HepG2 (cell line): ENCODE measurements around the gene MTHFD1L. TPM values are rescaled to one million over a fixed set of nuclear protein-coding genes. Genes with fewer than 3 reads are reported as not detected.

Source experiments
- ATAC-seq: fragments of 200-7000 bp; cut with Tn5 transposase; 3 replicates; pipeline ENCODE4 v1.9.1; 2020; ENCODE audit warnings: mild to moderate bottlenecking, moderate library complexity
- BruUV-seq: library from RNA; stranded (reverse); fragments of 400-500 nt; replicated peaks from 2 replicates; lab custom pipeline; 2021; lab: Mats Ljungman, UMichigan
- CTCF ChIA-PET: fragments of 300-600 bp; formaldehyde crosslinking; extraction: SDS; loops from one replicate; lab custom pipeline; 2021; ENCODE audit warnings: low total read pairs, inconsistent platforms, low intra/inter-chr PET ratio; lab: Yijun Ruan, JAX
- POLR2A ChIA-PET: fragments of 350-600 bp; sonication (Branson Sonifier 250); formaldehyde crosslinking; loops from one replicate; lab custom pipeline; 2020; ENCODE audit warnings: antibody characterized with exemption, inconsistent platforms; lab: Yijun Ruan, JAX
- DNase-seq: peaks from one replicate; pipeline ENCODE4 v3.0.0-alpha.2; 2015; ENCODE audit warnings: low spot score
- FAIRE-seq: peaks from 3 replicates; lab custom pipeline; 2011; peaks lifted over from hg19 to GRCh38; lab: Jason Lieb, UNC
- H2AFZ ChIP-seq: one replicate; pipeline ENCODE4 v1.6.1; 2011; ENCODE audit warnings: low read length, inconsistent platforms
- H3K27ac ChIP-seq: fragments of 300-600 bp; 3 replicates; pipeline ENCODE4 v1.8.0; 2011; ENCODE audit warnings: mixed run types, mild to moderate bottlenecking, mixed read lengths, low read length, inconsistent platforms; ENCODE audit not compliant: insufficient read depth; ENCODE audit errors: extremely low read length
- H3K27me3 ChIP-seq, 2 experiments: fragments of 200-600 bp in 1 of 2; 2 replicates in 1 of 2; 3 replicates in 1 of 2; pipeline versions ENCODE4 v1.6.0 to v1.8.0; 2011; ENCODE audit warnings: low read length in 2 of 2, mild to moderate bottlenecking in 2 of 2, moderate library complexity in 2 of 2, inconsistent platforms in 1 of 2; ENCODE audit not compliant: insufficient read depth in 2 of 2, control insufficient read depth in 1 of 2
- H3K36me3 ChIP-seq, 2 experiments: fragments of 200-600 bp in 1 of 2; replicated peaks in 1 of 2; 2 replicates in 1 of 2; 3 replicates in 1 of 2; pipeline versions ENCODE4 v1.5.1 to v1.8.0; 2011; ENCODE audit warnings: low read length in 2 of 2, inconsistent platforms in 1 of 2; ENCODE audit not compliant: insufficient read depth in 2 of 2, control insufficient read depth in 1 of 2
- H3K4me1 ChIP-seq: 2 replicates; pipeline ENCODE4 v1.5.1; 2012; ENCODE audit warnings: low read length, inconsistent platforms; ENCODE audit not compliant: insufficient read depth
- H3K4me2 ChIP-seq: 2 replicates; pipeline ENCODE4 v1.6.0; 2011; ENCODE audit warnings: low read depth, low read length, inconsistent platforms
- H3K4me3 ChIP-seq, 3 experiments: fragments of 200-600 bp in 1 of 3; sonication (generic), shearing (Covaris generic) in 1 of 3; replicated peaks in 1 of 3; 2 replicates each; pipeline ENCODE4 v1.5.1; 2011 to 2016; ENCODE audit warnings: low read length in 3 of 3, inconsistent platforms in 2 of 3, low read depth in 2 of 3, mild to moderate bottlenecking in 2 of 3, control low read depth in 1 of 3, mixed read lengths in 1 of 3; ENCODE audit not compliant: insufficient read depth in 1 of 3
- H3K79me2 ChIP-seq: one replicate; pipeline ENCODE4 v1.6.1; 2011; ENCODE audit warnings: low read length, inconsistent platforms; ENCODE audit not compliant: insufficient read depth
- H3K9ac ChIP-seq: 2 replicates; pipeline ENCODE4 v1.6.0; 2011; ENCODE audit warnings: mild to moderate bottlenecking, low read depth, low read length, inconsistent platforms; ENCODE audit not compliant: insufficient read depth
- H3K9me3 ChIP-seq: 2 replicates; pipeline ENCODE4 v1.5.1; 2012; ENCODE audit warnings: mild to moderate bottlenecking, low read length
- H4K20me1 ChIP-seq: 2 replicates; pipeline ENCODE4 v1.6.0; 2011; ENCODE audit warnings: inconsistent platforms, mild to moderate bottlenecking, low read length, moderate library complexity; ENCODE audit not compliant: insufficient read depth
- JUND ChIP-seq: sonication (generic); formaldehyde crosslinking; IDR thresholded peaks from 2 replicates; pipeline ENCODE4 v1.8.0; 2022; ENCODE audit warnings: mild to moderate bottlenecking, missing genetic modification reagents
- RBM22 ChIP-seq: fragments of 200-400 bp; formaldehyde crosslinking; optimal IDR thresholded peaks from 2 replicates; pipeline ENCODE3; 2017; ENCODE audit warnings: mild to moderate bottlenecking, low read length, moderate library complexity
- SAP130 ChIP-seq: IDR thresholded peaks from 2 replicates; pipeline ENCODE4 v1.6.1; 2016; ENCODE audit warnings: low read depth
- SIX4 ChIP-seq: sonication (generic); formaldehyde crosslinking; IDR thresholded peaks from 2 replicates; pipeline ENCODE4 v1.4.0; 2020; ENCODE audit warnings: missing genetic modification reagents
- SRSF1 ChIP-seq: fragments of 200-400 bp; formaldehyde crosslinking; optimal IDR thresholded peaks from 2 replicates; pipeline ENCODE3; 2017; ENCODE audit warnings: mild to moderate bottlenecking, low read depth, low read length, moderate library complexity
- ZNF24 ChIP-seq: fragments of 450-650 bp; IDR thresholded peaks from 2 replicates; pipeline ENCODE4 v1.6.1; 2017; ENCODE audit warnings: antibody characterized with exemption, mild to moderate bottlenecking
- ZNF773 ChIP-seq: sonication (generic); formaldehyde crosslinking; IDR thresholded peaks from 2 replicates; pipeline ENCODE4 v1.4.0; 2020; ENCODE audit warnings: missing genetic modification reagents, borderline replicate concordance
- WGBS: methylation state at CpG from one replicate; pipeline ENCODE4 v1.1.6; 2017; ENCODE audit warnings: low lambda C conversion rate; 5-methylcytosine and 5-hydroxymethylcytosine counted together
- in situ Hi-C: cut with HindIII; loops from 2 replicates; pipeline ENCODE4 v1.10.0; 2017; ENCODE audit warnings: low pct_unique_long_range_greater_than_20kb; ENCODE audit not compliant: extremely low pct_ligation_motif_present
- intact Hi-C: fragments of 100-400 bp; cut with micrococcal nuclease; formaldehyde crosslinking; loops from one replicate; pipeline ENCODE4 v1.10.0; 2022; ENCODE audit not compliant: unreplicated experiment
- polyA plus RNA-seq, 8 experiments: library from polyadenylated mRNA; depleted of rRNA in 3 of 8; stranded (reverse) in 7 of 8; unstranded in 1 of 8; fragments of >200 nt; fragmentation: Illumina TruSeq in 4 of 8; extraction: Trizol in 4 of 8; gene quantifications; 2 replicates each; pipeline versions ENCODE4 v1.2.1 to v1.2.3, GENCODE V29; 2011 to 2016; ENCODE audit warnings: low read depth in 4 of 8, missing spikeins in 1 of 8, mixed read lengths in 1 of 8; ENCODE audit not compliant: insufficient read depth in 1 of 8
- total RNA-seq, 5 experiments: library from RNA; depleted of rRNA; stranded (reverse); fragments of >200 nt; fragmentation: Illumina TruSeq; extraction: Trizol; gene quantifications; 2 replicates each; pipeline ENCODE4 v1.2.3, GENCODE V29; 2016; ENCODE audit warnings: low read depth in 1 of 5
- TF ChIP-seq, protein P1 (sequence below): sonication (generic); formaldehyde crosslinking; IDR thresholded peaks from 2 replicates; pipeline ENCODE4 v1.4.0; 2020; ENCODE audit warnings: missing genetic modification reagents
- TF ChIP-seq, protein P2 (sequence below): sonication (generic); formaldehyde crosslinking; IDR thresholded peaks from 2 replicates; pipeline ENCODE4 v1.4.0; 2020; ENCODE audit warnings: mild to moderate bottlenecking, missing genetic modification reagents

Gene MTHFD1L
- total and polyA plus RNA-seq, 2 of the 13 experiments (the other 11 are each of a cell fraction or from before 2014, with no cell fraction given), result 24.0 to 39.6 TPM

DNA sequence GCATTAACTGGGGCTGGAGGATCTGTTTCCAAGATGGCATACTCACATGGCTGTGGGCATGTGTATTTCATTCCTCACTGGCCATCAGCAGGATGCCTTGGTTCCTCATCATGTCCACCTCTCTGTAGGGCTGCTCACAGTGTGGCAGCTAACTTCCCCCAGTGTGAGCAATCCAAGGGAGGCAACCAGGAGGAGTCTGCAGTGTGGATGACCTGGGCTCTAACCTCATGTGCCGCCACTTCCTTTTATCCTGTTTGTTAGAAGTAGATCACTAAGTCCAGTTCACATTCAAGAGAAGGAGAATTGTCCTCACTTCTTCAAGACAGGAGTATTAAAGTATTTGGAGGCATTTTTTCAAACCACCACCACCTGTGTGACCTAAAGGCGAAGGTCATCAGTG, 54.4 kb downstream of the MTHFD1L start:
- intact Hi-C loops (no loop called here), in situ Hi-C loops (no loop called here)
- Histone ChIP-seq H3K4me1 (no peaks in the 10 kb centered on the region), H2AFZ (no peak overlapping the region), H3K9ac (no peak overlapping the region), H3K27me3 (no peaks in the 10 kb centered on the region), H3K79me2 (no peaks in the 10 kb centered on the region), H4K20me1 (no peaks in the 10 kb centered on the region), H3K36me3 (peaks cover 20 to 44% of the 10 kb centered on the region in 2 experiments), H3K4me2 (no peak overlapping the region), H3K9me3 (no peaks in the 10 kb centered on the region), H3K4me3 (no peak overlapping the region), H3K27ac (no peak overlapping the region)
- ATAC-seq, result no peak
- 97% methylated on average over 2 of the region's 2 CpGs for WGBS
- DNase-seq, result no peak
- FAIRE-seq, result peak; percentile 18
- BruUV-seq, result no TSS peak
- CTCF ChIA-PET, result no interaction called here
- TF ChIP-seq RBM22 (peak; percentile 51), ZNF773 (no peak), SIX4 (CRISPR knock-in tag) (no peak), SRSF1 (no peak)
- TF ChIP-seq, protein P1, sequence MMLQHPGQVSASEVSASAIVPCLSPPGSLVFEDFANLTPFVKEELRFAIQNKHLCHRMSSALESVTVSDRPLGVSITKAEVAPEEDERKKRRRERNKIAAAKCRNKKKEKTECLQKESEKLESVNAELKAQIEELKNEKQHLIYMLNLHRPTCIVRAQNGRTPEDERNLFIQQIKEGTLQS (CRISPR knock-in tag), result no peak
- TF ChIP-seq, protein P2, sequence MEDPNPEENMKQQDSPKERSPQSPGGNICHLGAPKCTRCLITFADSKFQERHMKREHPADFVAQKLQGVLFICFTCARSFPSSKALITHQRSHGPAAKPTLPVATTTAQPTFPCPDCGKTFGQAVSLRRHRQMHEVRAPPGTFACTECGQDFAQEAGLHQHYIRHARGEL (CRISPR knock-in tag), result no peak
- POLR2A ChIA-PET, result no interaction called here

DNA sequence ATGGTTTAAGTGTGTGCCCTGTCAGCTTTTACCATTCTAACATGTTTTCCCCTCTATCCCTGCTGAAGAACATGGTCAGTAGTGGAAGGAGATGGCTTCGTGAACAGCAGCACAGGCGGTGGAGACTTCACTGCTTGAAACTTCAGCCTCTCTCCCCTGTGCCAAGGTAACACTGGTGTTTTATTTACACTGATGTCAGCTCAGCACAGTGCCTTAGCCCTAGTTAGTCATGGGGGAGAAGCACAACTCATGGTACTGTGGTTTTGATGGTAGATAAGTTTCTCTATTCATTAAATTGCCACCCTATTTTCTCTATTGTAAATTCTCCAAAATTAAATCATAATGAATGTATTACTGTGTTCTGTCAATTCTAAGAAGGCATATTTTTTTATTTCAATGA, 56.6 kb downstream of the MTHFD1L start:
- H2AFZ ChIP-seq, result no peak overlapping the region
- POLR2A ChIA-PET, result no interaction called here
- in situ Hi-C loops, result no loop called here

More for the DNA sequence above, 56.6 kb downstream of the MTHFD1L start:
- 98% methylated on average over 2 of the region's 2 CpGs for WGBS
- ATAC-seq, result no peak
- H3K9me3 ChIP-seq, result no peaks in the 10 kb centered on the region
- H3K36me3 ChIP-seq, result peaks cover 21 to 61% of the 10 kb centered on the region in 2 experiments
- no peaks in the 10 kb centered on the region for H4K20me1 ChIP-seq
- no peak overlapping the region for H3K4me2 ChIP-seq
- no peaks in the 10 kb centered on the region for H3K79me2 ChIP-seq
- CTCF ChIA-PET, result no interaction called here
- TF ChIP-seq ZNF24 (no peak), SAP130 (no peak), RBM22 (peak; percentile 16), JUND (CRISPR knock-in tag) (no peak)
- TF ChIP-seq, all 625 proteins: peak for 1
- Histone ChIP-seq H3K9ac (no peak overlapping the region), H3K27ac (no peak overlapping the region), H3K27me3 (no peaks in the 10 kb centered on the region), H3K4me1 (no peaks in the 10 kb centered on the region), H3K4me3 (no peak overlapping the region)
- intact Hi-C loops, result no loop called here
- DNase-seq (no peak), FAIRE-seq (no peak)
- BruUV-seq, result no TSS peak
